ENCODE data around the gene PTPRB.

GRCh38 chr12:70534466-70534865, 102.8 kb downstream of the PTPRB start:
- no peak for TF ChIP-seq CTCF (IDR thresholded peaks at IDR 0.05)
- TF ChIP-seq POLR2A (IDR thresholded peaks at IDR 0.05), result no peak
